Mesenchymal stem cell (in vitro differentiated cells and primary cell): ENCODE measurements around the gene BORCS5.
A peak's percentile ranks its signal among the peaks of the same experiment; 100 is the strongest.

Source experiments
- DNase-seq: peaks from one replicate; pipeline ENCODE4 v3.0.0-alpha.2; 2013
- H2AFZ ChIP-seq: one replicate; pipeline ENCODE4 v1.6.1; 2013; ENCODE audit warnings: low read depth, mild to moderate bottlenecking, control low read depth, inconsistent platforms, low read length, moderate library complexity
- H2AK5ac ChIP-seq: 2 replicates; pipeline ENCODE4 v1.6.1; 2013; ENCODE audit warnings: low read length, moderate library complexity, mild to moderate bottlenecking, inconsistent platforms; ENCODE audit not compliant: severe bottlenecking
- H2BK120ac ChIP-seq: one replicate; pipeline ENCODE4 v1.6.1; 2013; ENCODE audit warnings: low read depth, mild to moderate bottlenecking, inconsistent platforms, low read length, moderate library complexity
- H2BK12ac ChIP-seq, 2 experiments: one replicate each; pipeline ENCODE4 v1.6.1; 2013; ENCODE audit warnings: inconsistent platforms in 2 of 2, low read length in 2 of 2, mild to moderate bottlenecking in 2 of 2, moderate library complexity in 2 of 2, control low read depth in 1 of 2
- H2BK15ac ChIP-seq: one replicate; pipeline ENCODE4 v1.6.1; 2013; ENCODE audit warnings: mild to moderate bottlenecking, low read depth, inconsistent platforms; ENCODE audit not compliant: poor library complexity, severe bottlenecking
- H2BK5ac ChIP-seq: 2 replicates; pipeline ENCODE4 v1.6.1; 2013; ENCODE audit warnings: low read depth, mild to moderate bottlenecking, low read length, control low read depth, inconsistent platforms; ENCODE audit not compliant: poor library complexity, severe bottlenecking
- H3K14ac ChIP-seq, 2 experiments: one replicate each; pipeline ENCODE4 v1.6.1; 2013; ENCODE audit warnings: inconsistent platforms in 2 of 2, low read length in 2 of 2, control low read depth in 1 of 2, mild to moderate bottlenecking in 1 of 2, moderate library complexity in 1 of 2
- H3K18ac ChIP-seq, 2 experiments: one replicate each; pipeline ENCODE4 v1.6.1; 2013; ENCODE audit warnings: inconsistent platforms in 2 of 2, low read length in 2 of 2, control low read depth in 1 of 2, low read depth in 1 of 2, mild to moderate bottlenecking in 1 of 2
- H3K23ac ChIP-seq, 2 experiments: one replicate each; pipeline ENCODE4 v1.6.1; 2013; ENCODE audit warnings: inconsistent platforms in 2 of 2, low read length in 2 of 2, mild to moderate bottlenecking in 2 of 2, moderate library complexity in 2 of 2, control low read depth in 1 of 2
- H3K27ac ChIP-seq: 2 replicates; pipeline ENCODE4 v1.5.1; 2013; ENCODE audit warnings: mild to moderate bottlenecking, moderate library complexity, low read length, control low read depth, inconsistent platforms; ENCODE audit not compliant: poor library complexity, severe bottlenecking
- H3K27me3 ChIP-seq, 2 experiments: 2 replicates each; pipeline versions ENCODE4 v1.6.1 to v1.7.0; 2013; ENCODE audit warnings: low read length in 2 of 2, mild to moderate bottlenecking in 2 of 2, moderate library complexity in 2 of 2, control low read depth in 1 of 2, inconsistent platforms in 1 of 2; ENCODE audit not compliant: control insufficient read depth in 1 of 2, insufficient read depth in 1 of 2
- H3K36me3 ChIP-seq, 2 experiments: 2 replicates each; pipeline versions ENCODE4 v1.6.1 to v1.7.0; 2013; ENCODE audit warnings: low read length in 2 of 2, control low read depth in 1 of 2, inconsistent platforms in 1 of 2, low read depth in 1 of 2, mild to moderate bottlenecking in 1 of 2; ENCODE audit not compliant: insufficient read depth in 2 of 2, control insufficient read depth in 1 of 2
- H3K4ac ChIP-seq, 2 experiments: one replicate each; pipeline ENCODE4 v1.6.1; 2013; ENCODE audit warnings: inconsistent platforms in 2 of 2, low read length in 2 of 2, mild to moderate bottlenecking in 2 of 2, moderate library complexity in 2 of 2, control low read depth in 1 of 2, low read depth in 1 of 2
- H3K4me1 ChIP-seq: 2 replicates; pipeline ENCODE4 v1.6.1; 2013; ENCODE audit warnings: low read depth, low read length, control low read depth; ENCODE audit not compliant: control insufficient read depth, insufficient read depth
- H3K4me2 ChIP-seq: 2 replicates; pipeline ENCODE4 v1.6.1; 2013; ENCODE audit warnings: low read length, mild to moderate bottlenecking, inconsistent platforms; ENCODE audit not compliant: poor library complexity, severe bottlenecking
- H3K4me3 ChIP-seq, 2 experiments: 2 replicates each; pipeline versions ENCODE4 v1.5.1 to v1.7.0; 2013; ENCODE audit warnings: low read length in 2 of 2, mild to moderate bottlenecking in 2 of 2, control low read depth in 1 of 2, low read depth in 1 of 2; ENCODE audit not compliant: insufficient read depth in 1 of 2
- H3K79me1 ChIP-seq: replicated peaks from 2 replicates; pipeline ENCODE4 v1.6.1; 2013; ENCODE audit warnings: mild to moderate bottlenecking, control low read depth, low read length, inconsistent platforms; ENCODE audit not compliant: poor library complexity, severe bottlenecking
- H3K9ac ChIP-seq: 2 replicates; pipeline ENCODE4 v1.7.0; 2013; ENCODE audit warnings: mild to moderate bottlenecking, low read length, moderate library complexity
- H3K9me3 ChIP-seq: 2 replicates; pipeline ENCODE4 v1.7.0; 2013; ENCODE audit warnings: mild to moderate bottlenecking, low read length; ENCODE audit not compliant: control insufficient read depth
- H4K8ac ChIP-seq: one replicate; pipeline ENCODE4 v1.6.1; 2013; ENCODE audit warnings: inconsistent platforms, mild to moderate bottlenecking, low read length, moderate library complexity
- H4K91ac ChIP-seq: one replicate; pipeline ENCODE4 v1.6.1; 2013; ENCODE audit warnings: mild to moderate bottlenecking, low read length, inconsistent platforms
- WGBS: methylation state at CpG from one replicate; pipeline ENCODE4 v1.1.7; 2013; ENCODE audit warnings: mixed read lengths; 5-methylcytosine and 5-hydroxymethylcytosine counted together

Gene BORCS5

DNA sequence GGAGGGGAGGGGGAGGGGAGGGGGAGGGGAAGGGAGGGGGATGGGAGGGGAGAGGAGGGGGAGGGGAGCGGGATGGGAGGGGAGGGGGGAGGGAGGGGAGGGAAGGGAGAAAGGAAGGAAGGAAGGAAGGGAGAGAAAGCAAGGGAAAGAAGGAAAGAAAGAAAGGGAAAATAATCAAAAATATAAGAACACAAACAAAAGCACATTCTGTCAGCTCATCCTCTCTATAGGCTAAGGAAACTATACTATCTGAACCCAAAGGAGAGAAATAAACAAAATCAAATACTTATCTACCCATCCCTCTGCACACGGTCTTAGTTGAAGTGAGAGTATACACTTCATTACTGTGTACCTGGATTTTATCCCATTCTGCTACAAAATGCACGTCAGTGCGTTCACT lies 33.8 kb upstream of the BORCS5 start:
- Histone ChIP-seq H3K27ac (peak overlapping the region; percentile 70), H3K27me3 (no peaks in the 10 kb centered on the region), H2AFZ (no peak overlapping the region), H2BK120ac (no peak overlapping the region), H3K18ac (no peak overlapping the region), H2BK12ac (no peak overlapping the region), H2BK15ac (no peak overlapping the region), H3K9me3 (no peaks in the 10 kb centered on the region), H3K4me2 (peak overlapping the region; percentile 35), H2BK5ac (no peak overlapping the region), H3K79me1 (no peaks in the 10 kb centered on the region), H2AK5ac (no peak overlapping the region), H3K14ac (no peak overlapping the region), H3K4me3 (no peak overlapping the region), H3K4ac (no peak overlapping the region), H3K36me3 (no peaks in the 10 kb centered on the region), H3K4me1 (peaks cover 8% of the 10 kb centered on the region), H4K8ac (no peak overlapping the region), H3K9ac (no peak overlapping the region), H4K91ac (no peak overlapping the region), H3K23ac (no peak overlapping the region)
- WGBS = 97% methylated on average over 3 of the region's 4 CpGs
- no peak for DNase-seq

GRCh38 chr12:12323591-12323990 lies 33.3 kb upstream of the BORCS5 start:
- Histone ChIP-seq H3K9ac (no peak overlapping the region), H3K27me3 (no peaks in the 10 kb centered on the region), H3K4me2 (no peak overlapping the region), H3K4ac (no peak overlapping the region), H3K14ac (no peak overlapping the region), H4K91ac (no peak overlapping the region), H2BK12ac (no peak overlapping the region), H4K8ac (no peak overlapping the region), H3K36me3 (no peaks in the 10 kb centered on the region), H3K18ac (no peak overlapping the region), H3K27ac (peak overlapping the region; percentile 70), H2AK5ac (no peak overlapping the region), H3K79me1 (no peaks in the 10 kb centered on the region), H3K4me3 (no peak overlapping the region), H3K9me3 (no peaks in the 10 kb centered on the region), H2AFZ (no peak overlapping the region), H2BK120ac (no peak overlapping the region), H3K4me1 (peaks cover 8% of the 10 kb centered on the region), H2BK15ac (no peak overlapping the region), H2BK5ac (no peak overlapping the region), H3K23ac (no peak overlapping the region)
- no peak for DNase-seq
- 88% methylated on average over 9 of the region's 9 CpGs for WGBS

GRCh38 chr12:12326262-12326661 lies 30.6 kb upstream of the BORCS5 start:
- Histone ChIP-seq H3K4me3 (no peak overlapping the region), H4K8ac (peak overlapping the region; percentile 45), H3K9me3 (no peaks in the 10 kb centered on the region), H3K9ac (no peak overlapping the region), H3K18ac (no peak overlapping the region), H3K36me3 (no peaks in the 10 kb centered on the region), H3K4me2 (no peak overlapping the region), H4K91ac (no peak overlapping the region), H2BK120ac (no peak overlapping the region), H2BK15ac (no peak overlapping the region), H2BK5ac (no peak overlapping the region), H2BK12ac (no peak overlapping the region), H3K23ac (no peak overlapping the region), H3K27me3 (no peaks in the 10 kb centered on the region), H2AK5ac (no peak overlapping the region), H2AFZ (no peak overlapping the region), H3K4ac (no peak overlapping the region), H3K79me1 (no peaks in the 10 kb centered on the region), H3K4me1 (peaks cover 3% of the 10 kb centered on the region), H3K27ac (no peak overlapping the region), H3K14ac (no peak overlapping the region)
- no peak for DNase-seq
- WGBS = 89% methylated on average over 2 of the region's 3 CpGs

- 0% methylated on average over 1 of the region's 1 CpG for WGBS
- Histone ChIP-seq H3K36me3 (no peaks in the 10 kb centered on the region), H4K91ac (no peak overlapping the region), H3K27ac (no peak overlapping the region), H3K27me3 (no peaks in the 10 kb centered on the region), H3K23ac (no peak overlapping the region), H3K4me2 (no peak overlapping the region), H3K9me3 (no peaks in the 10 kb centered on the region), H2BK5ac (no peak overlapping the region), H2BK15ac (no peak overlapping the region), H3K79me1 (no peaks in the 10 kb centered on the region), H3K4me1 (peaks cover 5% of the 10 kb centered on the region), H2BK12ac (no peak overlapping the region), H2AFZ (no peak overlapping the region), H3K4ac (no peak overlapping the region), H2BK120ac (no peak overlapping the region), H4K8ac (no peak overlapping the region), H3K14ac (no peak overlapping the region), H3K4me3 (no peak overlapping the region), H3K9ac (no peak overlapping the region), H3K18ac (no peak overlapping the region), H2AK5ac (no peak overlapping the region)
- peak; percentile 73 for DNase-seq
Observed at GRCh38 chr12:12327802-12328201, 29.1 kb upstream of the BORCS5 start.
